GM10266 (cell line): ENCODE data around the gene MTRR.
A peak's percentile ranks its signal among the peaks of the same experiment; 100 is the strongest.

Source experiments
- DNase-seq: peaks from one replicate; pipeline ENCODE4 v3.0.0; 2012; ENCODE audit errors: extremely low spot score
- CTCF ChIP-seq: IDR thresholded peaks from 2 replicates; pipeline ENCODE4 v1.5.1; 2012; ENCODE audit warnings: mild to moderate bottlenecking, low read depth; ENCODE audit not compliant: control insufficient read depth, insufficient read depth; ENCODE audit errors: missing control alignments

Gene MTRR

GRCh38 chr5:7856855-7857254 lies 12.1 kb upstream of the MTRR start:
- peak; percentile 58 for TF ChIP-seq CTCF
- no peak for DNase-seq

- no peak for TF ChIP-seq CTCF
- no peak for DNase-seq
These were observed 11.6 kb upstream of the MTRR start for GRCh38 chr5:7857361-7857760.

- no peak for TF ChIP-seq CTCF
- no peak for DNase-seq
These were observed 10.9 kb upstream of the MTRR start for GRCh38 chr5:7857926-7858632.

- no peak for DNase-seq
- no peak for TF ChIP-seq CTCF
These were observed 2.8 kb upstream of the MTRR start for GRCh38 chr5:7866196-7866595.

GRCh38 chr5:7867260-7867659 lies 1.7 kb upstream of the MTRR start:
- no peak for TF ChIP-seq CTCF
- no peak for DNase-seq

GRCh38 chr5:7868427-7868772 lies 548 bp upstream of the MTRR start:
- DNase-seq, result no peak
- TF ChIP-seq CTCF, result no peak

- no peak for DNase-seq
- TF ChIP-seq CTCF, result no peak
These were observed 657 bp downstream of the MTRR start for GRCh38 chr5:7869474-7870136.
